Measurements from ENCODE around the gene HDAC3. TPM values are rescaled to one million over a fixed set of nuclear protein-coding genes. Genes with fewer than 3 reads are reported as not detected.
"Not testable (repeated sequence)": the region's sequence is repeated elsewhere in the genome, so short reads cannot be mapped to it uniquely, and the experiment has no call there.

Gene HDAC3
- total RNA-seq, 1 donor from 2014 or later, result 101 TPM

DNA sequence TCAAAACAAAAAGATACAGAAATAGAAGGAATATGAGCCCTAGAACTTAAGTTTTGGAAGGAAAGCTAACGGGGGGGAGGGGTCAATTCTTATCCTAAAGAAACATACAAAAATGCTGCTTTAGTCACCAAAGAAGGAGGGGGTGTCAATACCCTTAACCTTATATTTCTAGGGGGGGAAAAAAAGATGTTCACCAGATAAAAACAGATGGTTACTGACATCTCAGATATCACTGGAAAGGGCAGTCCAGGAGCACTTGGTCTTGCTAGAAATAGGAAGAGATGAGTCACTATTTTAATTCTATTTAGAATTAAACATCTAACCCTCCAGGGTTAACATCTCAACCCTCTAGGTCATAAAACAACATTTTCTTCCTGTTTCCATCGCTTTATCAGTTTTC lies 19.5 kb downstream of the HDAC3 start:
- peak overlapping the region; percentile 98 for H3K27ac Mint-ChIP-seq
- no peaks in the 10 kb centered on the region for H3K27me3 Mint-ChIP-seq
- no peaks in the 10 kb centered on the region for H3K9me3 Mint-ChIP-seq (ENCODE audit: low read depth)
- TF ChIP-seq, protein P1, sequence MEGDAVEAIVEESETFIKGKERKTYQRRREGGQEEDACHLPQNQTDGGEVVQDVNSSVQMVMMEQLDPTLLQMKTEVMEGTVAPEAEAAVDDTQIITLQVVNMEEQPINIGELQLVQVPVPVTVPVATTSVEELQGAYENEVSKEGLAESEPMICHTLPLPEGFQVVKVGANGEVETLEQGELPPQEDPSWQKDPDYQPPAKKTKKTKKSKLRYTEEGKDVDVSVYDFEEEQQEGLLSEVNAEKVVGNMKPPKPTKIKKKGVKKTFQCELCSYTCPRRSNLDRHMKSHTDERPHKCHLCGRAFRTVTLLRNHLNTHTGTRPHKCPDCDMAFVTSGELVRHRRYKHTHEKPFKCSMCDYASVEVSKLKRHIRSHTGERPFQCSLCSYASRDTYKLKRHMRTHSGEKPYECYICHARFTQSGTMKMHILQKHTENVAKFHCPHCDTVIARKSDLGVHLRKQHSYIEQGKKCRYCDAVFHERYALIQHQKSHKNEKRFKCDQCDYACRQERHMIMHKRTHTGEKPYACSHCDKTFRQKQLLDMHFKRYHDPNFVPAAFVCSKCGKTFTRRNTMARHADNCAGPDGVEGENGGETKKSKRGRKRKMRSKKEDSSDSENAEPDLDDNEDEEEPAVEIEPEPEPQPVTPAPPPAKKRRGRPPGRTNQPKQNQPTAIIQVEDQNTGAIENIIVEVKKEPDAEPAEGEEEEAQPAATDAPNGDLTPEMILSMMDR (IDR thresholded peaks at IDR 0.05; ENCODE audit: unreplicated experiment), result no peak
- H3K4me1 Mint-ChIP-seq (ENCODE audit: low read depth), result peaks cover 34% of the 10 kb centered on the region
- H3K4me3 Mint-ChIP-seq (ENCODE audit: low read depth), result peak overlapping the region; percentile 99
- peaks cover 3% of the 10 kb centered on the region for H3K36me3 Mint-ChIP-seq (ENCODE audit: insufficient read depth)
- no peak for DNase-seq (ENCODE audit: low spot score, unreplicated experiment)

DNA sequence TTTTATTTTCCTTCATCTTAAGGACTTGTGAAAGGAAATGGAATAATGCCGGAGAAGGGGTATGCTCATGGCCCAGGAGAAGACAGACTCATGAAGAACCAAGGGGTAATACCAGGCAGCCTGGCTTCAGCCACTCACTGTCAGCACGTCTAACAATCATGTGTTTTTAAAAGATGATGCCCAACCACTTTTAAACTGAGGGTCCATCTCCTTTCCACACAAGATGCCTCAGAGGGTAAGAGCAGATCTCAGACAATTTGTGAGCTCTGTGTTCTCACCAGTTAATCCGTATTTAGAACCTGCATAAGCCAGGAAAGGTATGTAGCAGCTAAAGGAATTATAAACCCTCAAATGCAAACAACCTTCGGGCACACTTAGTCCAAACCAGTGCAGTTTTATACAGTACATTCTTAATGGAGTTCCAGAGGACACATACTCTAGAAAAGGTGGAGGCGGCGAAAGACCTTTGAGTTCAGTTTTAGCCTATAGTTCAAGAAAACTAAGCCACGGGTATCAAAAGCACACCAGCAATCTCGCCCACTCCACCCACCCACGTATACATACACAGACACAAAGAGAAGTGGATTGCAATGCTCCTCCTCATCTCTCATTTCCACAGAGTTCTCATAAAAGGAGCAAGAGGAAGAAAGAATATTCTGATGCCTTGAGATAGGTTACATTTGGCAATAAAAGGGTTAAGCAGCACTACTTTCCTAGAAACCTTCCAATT lies 20.5 kb downstream of the HDAC3 start:
- Mint-ChIP-seq H3K4me1 (ENCODE audit: low read depth) (peaks cover 34% of the 10 kb centered on the region), H3K9me3 (ENCODE audit: low read depth) (no peaks in the 10 kb centered on the region), H3K27ac (peak overlapping the region; percentile 89), H3K27me3 (no peaks in the 10 kb centered on the region), H3K4me3 (ENCODE audit: low read depth) (peak overlapping the region; percentile 99), H3K36me3 (ENCODE audit: insufficient read depth) (peaks cover 2% of the 10 kb centered on the region)
- TF ChIP-seq, protein P1 (IDR thresholded peaks at IDR 0.05; ENCODE audit: unreplicated experiment), result no peak
- DNase-seq (ENCODE audit: low spot score, unreplicated experiment), result no peak

DNA sequence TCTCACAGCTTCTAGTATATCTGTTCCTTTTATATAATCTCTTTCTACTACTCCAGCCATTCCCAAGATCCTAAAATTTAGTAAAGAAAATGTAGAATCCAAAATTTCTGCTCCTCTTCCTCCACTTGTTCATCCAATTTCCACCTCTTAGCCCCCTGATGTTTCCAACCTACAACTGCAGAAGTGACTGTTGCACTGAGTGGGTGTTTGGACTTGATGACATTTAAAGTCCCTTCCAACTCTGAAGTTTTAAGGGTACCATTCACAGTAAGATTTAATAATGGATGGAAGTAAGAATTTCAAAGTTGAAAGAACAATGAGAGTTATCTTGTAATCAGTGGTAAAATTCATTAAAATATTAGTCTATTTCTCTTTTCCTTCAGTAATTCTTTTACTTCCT lies 23.3 kb downstream of the HDAC3 start:
- no peak overlapping the region for H3K27ac Mint-ChIP-seq
- H3K4me3 Mint-ChIP-seq (ENCODE audit: low read depth), result no peak overlapping the region
- no peaks in the 10 kb centered on the region for H3K27me3 Mint-ChIP-seq
- peaks cover 44% of the 10 kb centered on the region for H3K4me1 Mint-ChIP-seq (ENCODE audit: low read depth)
- H3K9me3 Mint-ChIP-seq (ENCODE audit: low read depth), result no peaks in the 10 kb centered on the region
- TF ChIP-seq, protein P1 (IDR thresholded peaks at IDR 0.05; ENCODE audit: unreplicated experiment), result no peak
- peaks cover 2% of the 10 kb centered on the region for H3K36me3 Mint-ChIP-seq (ENCODE audit: insufficient read depth)
- no peak for DNase-seq (ENCODE audit: low spot score, unreplicated experiment)

DNA sequence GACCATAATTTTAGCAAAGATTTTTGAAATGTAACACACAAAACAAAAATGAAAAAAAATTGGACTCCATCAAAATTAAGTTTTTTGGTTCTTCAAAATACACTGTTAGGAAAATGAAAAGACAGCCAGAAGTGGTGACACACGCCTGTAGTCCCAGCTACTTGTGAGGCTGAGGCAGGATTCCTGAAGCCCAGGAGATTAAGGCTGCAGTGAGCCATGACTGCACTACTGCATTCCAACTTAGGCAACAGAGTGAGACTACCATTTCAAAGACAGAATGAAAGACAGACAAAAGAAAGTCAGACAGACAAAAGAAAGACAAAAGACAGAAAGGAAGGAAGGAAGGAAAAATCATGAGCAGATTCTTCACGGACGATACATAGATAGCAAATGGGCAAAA lies 25.4 kb downstream of the HDAC3 start:
- no peak for DNase-seq (ENCODE audit: low spot score, unreplicated experiment)
- peaks cover 32% of the 10 kb centered on the region for H3K4me1 Mint-ChIP-seq (ENCODE audit: low read depth)
- TF ChIP-seq, protein P1 (IDR thresholded peaks at IDR 0.05; ENCODE audit: unreplicated experiment), result no peak
- H3K27me3 Mint-ChIP-seq, result no peaks in the 10 kb centered on the region
- peak overlapping the region; percentile 15 for H3K27ac Mint-ChIP-seq
- peaks cover 2% of the 10 kb centered on the region for H3K36me3 Mint-ChIP-seq (ENCODE audit: insufficient read depth)
- H3K4me3 Mint-ChIP-seq (ENCODE audit: low read depth), result no peak overlapping the region
- H3K9me3 Mint-ChIP-seq (ENCODE audit: low read depth), result no peaks in the 10 kb centered on the region

DNA sequence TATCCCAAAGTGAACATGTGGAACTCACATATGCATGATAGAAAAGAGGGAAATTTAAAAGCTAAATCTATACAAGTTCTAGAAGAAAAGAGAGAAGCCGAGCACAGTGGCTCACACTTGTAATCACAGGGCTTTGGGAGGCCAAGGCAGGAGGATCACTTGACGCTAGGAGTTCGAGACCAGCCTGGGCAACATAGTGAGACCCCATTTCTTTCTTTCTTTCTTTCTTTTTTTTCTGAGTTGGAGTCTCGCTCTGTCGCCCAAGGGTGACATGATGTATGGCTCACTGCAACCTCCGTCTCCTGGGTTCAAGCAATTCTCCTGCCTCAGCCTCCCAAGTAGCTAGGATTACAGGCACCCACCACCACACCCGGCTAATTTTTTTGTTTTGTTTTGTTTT lies 26.7 kb downstream of the HDAC3 start:
- Mint-ChIP-seq H3K4me1 (ENCODE audit: low read depth) (peaks cover 30% of the 10 kb centered on the region), H3K27ac (peak overlapping the region; percentile 49)
- not testable (repeated sequence) for H3K27me3 Mint-ChIP-seq; DNase-seq (ENCODE audit: low spot score, unreplicated experiment); H3K9me3 Mint-ChIP-seq (ENCODE audit: low read depth); H3K4me3 Mint-ChIP-seq (ENCODE audit: low read depth); H3K36me3 Mint-ChIP-seq (ENCODE audit: insufficient read depth)

DNA sequence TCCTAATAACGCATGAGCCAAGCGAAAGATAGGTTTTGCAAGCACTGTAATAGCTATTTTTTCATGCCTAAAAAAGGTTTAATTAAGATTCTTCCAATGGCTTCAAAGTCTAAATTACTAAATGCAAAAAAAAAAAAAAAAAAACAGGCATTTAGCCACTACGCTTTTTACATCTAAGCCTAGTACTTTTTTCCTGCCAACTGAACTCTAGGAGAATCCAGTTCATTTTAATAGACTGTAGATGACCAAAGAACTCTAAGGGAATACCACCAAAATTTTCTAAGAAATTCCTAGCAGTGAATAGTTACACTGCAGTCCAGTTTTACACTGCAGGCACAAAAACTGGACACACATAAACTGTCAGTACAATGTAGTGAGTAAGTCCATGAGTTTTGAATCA lies 27.6 kb downstream of the HDAC3 start:
- H3K27ac Mint-ChIP-seq, result peak overlapping the region; percentile 74
- peaks cover 32% of the 10 kb centered on the region for H3K4me1 Mint-ChIP-seq (ENCODE audit: low read depth)
- TF ChIP-seq, protein P1 (IDR thresholded peaks at IDR 0.05; ENCODE audit: unreplicated experiment), result no peak

More for the DNA sequence above, 27.6 kb downstream of the HDAC3 start:
- peaks cover 2% of the 10 kb centered on the region for H3K36me3 Mint-ChIP-seq (ENCODE audit: insufficient read depth)
- no peaks in the 10 kb centered on the region for H3K27me3 Mint-ChIP-seq
- H3K9me3 Mint-ChIP-seq (ENCODE audit: low read depth), result no peaks in the 10 kb centered on the region
- H3K4me3 Mint-ChIP-seq (ENCODE audit: low read depth), result no peak overlapping the region
- DNase-seq (ENCODE audit: low spot score, unreplicated experiment), result no peak
